HG02884 (cell line): ENCODE results near the gene MALRD1.
"Not testable (repeated sequence)": the region's sequence is repeated elsewhere in the genome, so short reads cannot be mapped to it uniquely, and the experiment has no call there.

Source experiments
- ATAC-seq: cut with Tn5 transposase; IDR thresholded peaks from one replicate; pipeline ENCODE4 v1.9.1; 2021; ENCODE audit warnings: mild to moderate bottlenecking, moderate library complexity; ENCODE audit not compliant: unreplicated experiment

Gene MALRD1

DNA sequence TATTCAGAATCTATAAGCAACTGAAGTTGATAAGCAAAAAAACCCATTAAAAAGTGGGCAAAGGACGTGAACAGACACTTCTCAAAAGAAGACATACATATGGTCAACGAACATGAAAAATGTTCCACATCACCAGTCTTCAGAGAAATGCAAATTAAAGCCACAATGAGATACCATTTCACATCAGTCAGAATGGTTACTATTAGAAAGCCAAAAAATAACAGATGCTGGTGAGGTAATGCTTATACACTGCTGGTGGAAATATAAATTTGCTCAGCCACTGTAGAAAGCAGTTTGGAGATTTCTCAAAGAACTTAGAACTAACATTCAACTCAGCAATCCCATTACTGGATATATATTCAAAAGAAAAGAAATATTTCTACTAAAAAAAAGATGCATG lies 434.8 kb downstream of the MALRD1 start:
- no peak for ATAC-seq

DNA sequence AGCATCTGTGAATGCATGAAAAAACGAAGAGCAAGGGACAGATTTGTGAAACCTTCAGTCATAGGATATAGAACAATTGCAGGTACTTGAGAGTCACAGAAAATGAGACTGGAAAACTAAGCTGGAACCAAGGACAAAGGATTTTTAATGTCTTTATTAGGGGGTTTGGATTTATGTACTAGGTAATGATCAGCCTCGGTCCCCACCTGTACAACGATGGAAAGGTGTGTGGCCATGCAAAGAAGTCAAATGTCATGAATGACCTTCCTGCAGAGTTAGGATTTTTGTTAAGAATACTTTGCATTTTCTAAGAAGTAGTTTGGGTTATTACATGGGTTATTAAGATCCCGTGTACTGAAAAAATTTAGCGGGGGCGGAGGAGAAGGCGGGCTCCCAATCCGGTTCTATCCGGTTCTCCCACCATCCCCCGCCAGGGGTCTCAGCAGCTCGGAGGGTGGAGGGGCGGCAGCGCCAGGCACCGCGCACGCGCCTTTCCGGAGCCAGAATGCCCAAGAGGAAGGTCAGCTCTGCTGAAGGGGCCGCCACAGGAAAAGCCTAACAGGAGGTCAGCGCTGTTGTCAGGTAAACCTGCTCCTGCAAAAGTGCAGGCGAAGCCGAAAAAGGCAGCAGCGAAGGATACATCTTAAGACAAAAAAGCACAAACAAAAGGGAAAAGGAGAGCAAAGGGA lies 440.1 kb downstream of the MALRD1 start:
- no peak for ATAC-seq

GRCh38 chr10:19491166-19491565 lies 442.6 kb downstream of the MALRD1 start:
- no peak for ATAC-seq

DNA sequence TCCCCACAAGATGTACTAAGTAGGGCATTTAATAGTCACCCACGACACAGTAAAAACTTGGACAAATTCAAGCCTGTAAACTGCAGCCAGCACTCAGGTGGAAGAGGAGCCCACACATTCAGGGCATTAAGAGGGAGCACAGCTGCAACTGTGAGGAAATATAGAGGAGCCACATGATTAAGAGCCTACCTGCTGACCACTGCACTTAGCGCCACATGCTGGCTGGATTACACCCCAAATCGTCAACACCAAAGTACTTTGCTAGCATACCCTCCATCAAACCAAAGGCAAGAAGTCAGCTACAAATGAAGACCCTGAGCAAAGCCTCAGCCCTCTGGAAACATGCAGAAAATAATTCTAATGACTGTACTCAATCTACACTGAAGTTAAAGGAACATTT lies 445.3 kb downstream of the MALRD1 start:
- no peak for ATAC-seq

- no peak for ATAC-seq
Observed at GRCh38 chr10:19497026-19497425, 448.4 kb downstream of the MALRD1 start.

GRCh38 chr10:19498393-19499290 lies 450.0 kb downstream of the MALRD1 start:
- no peak for ATAC-seq

DNA sequence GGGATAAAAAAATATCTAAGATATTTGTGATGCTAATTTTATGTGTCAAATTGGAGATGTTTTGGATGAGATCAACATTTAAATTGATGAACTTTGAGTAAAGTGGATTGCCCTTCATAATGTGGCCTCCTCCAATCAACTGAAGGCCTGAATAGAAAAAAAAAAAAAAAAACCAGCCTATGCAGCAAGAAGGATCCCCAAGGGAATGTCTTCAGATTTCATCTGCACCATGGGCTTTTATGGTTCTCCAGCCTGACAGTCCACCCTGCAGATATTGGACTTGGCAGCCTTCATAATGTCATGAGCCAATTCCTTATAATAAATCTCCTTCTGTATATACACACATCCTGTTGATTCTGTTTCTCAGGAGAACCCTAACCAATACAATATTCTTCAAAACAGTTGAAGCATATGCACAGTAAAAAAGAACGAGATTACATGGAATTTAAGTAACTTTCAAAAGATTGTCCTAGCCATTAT lies 450.7 kb downstream of the MALRD1 start:
- no peak for ATAC-seq

GRCh38 chr10:19500959-19501358 lies 452.4 kb downstream of the MALRD1 start:
- no peak for ATAC-seq

DNA sequence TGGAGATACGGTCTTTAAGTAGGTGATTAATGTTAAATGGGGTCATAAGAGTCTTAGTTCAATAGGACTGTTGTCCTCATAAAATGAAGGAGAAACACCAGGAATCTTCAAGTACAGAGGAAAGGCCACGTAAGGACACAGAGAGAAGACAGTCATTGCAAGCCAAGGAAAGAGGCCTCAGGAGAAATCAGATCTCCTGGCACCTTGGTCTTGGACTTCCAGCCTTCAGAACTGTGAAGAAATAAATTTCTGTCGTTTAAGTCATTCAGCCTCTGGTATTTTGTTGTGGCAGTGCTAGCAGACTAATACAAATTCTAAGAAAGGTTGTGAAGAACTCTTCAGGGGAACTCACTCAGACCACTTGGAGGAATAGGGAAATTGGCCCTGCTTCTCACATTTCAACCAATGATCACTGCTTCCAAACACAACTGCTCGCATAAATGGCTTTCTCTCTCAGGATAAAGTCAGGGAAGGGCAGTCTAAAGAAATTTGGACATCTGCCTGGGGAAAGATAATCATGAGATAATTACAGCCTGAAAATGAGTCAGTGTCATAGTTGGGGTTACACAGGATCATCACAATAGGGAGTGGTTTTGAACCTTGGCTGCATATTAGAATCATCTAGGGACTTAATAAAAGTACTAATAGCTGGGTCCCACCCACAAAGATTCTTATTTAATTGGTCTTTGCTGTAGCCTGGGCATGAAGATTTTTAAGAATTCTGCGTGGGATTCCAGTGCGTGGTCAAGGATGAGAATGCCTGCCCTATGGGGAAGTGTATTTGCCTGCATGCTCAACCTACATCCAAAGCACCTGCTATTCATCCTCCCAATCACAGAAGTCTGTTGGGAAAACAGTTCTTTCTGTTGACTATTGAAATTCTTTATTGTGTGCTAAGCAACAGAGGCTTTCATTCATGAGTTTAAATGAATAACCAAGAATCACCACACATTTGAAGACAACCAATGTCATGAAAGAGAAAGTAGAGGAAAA lies 457.0 kb downstream of the MALRD1 start:
- no peak for ATAC-seq

DNA sequence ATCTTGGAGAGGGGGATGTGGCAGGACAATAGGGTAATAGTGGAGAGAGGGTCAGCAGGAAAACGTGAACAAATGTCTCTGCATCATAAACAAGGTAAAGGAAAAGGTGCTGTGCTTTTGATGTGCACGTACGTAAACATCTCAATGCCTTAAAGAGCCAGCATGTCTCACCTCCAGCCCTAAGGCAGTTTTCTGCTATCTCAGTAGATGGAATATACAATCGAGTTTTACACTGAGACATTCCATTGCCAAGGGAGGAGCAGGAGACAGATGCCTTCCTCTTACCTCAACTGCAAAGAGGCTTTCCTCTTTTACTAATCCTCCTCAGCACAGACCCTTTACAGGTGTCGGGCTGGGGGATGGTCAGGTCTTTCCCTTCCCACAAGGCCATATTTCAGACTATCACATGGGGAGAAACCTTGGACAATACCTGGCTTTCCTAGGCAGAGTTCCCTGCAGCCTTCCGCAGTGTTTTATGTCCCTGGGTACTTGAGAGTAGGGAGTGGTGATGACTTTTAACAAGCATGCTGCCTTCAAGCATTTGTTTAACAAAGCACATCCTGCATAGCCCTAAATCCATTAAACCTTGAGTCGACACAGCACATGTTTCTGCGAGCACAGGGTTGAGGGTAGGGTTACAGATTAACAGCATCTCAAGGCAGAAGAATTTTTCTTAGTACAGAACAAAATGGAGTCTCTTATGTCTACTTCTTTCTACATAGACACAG lies 461.6 kb downstream of the MALRD1 start:
- ATAC-seq = not testable (repeated sequence)

GRCh38 chr10:19518109-19518508 lies 469.5 kb downstream of the MALRD1 start:
- no peak for ATAC-seq

DNA sequence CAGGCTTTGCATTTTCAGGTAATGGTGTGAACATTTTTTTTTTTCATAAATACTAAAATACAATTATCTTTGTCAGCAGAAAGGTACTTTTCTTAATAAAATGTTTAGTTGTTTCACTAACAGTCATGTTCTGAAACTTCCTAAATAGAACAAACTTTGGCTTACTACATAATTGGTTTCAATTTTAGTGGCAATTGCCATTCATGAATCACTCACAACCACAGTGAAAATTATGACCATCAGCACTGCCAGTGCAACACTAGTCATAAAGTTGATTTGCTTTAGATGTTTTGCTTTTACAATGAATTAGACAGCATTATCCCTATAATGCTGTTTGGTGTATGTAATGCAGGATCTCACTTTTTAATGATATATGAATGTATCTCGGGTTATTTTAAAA lies 470.0 kb downstream of the MALRD1 start:
- ATAC-seq = no peak

DNA sequence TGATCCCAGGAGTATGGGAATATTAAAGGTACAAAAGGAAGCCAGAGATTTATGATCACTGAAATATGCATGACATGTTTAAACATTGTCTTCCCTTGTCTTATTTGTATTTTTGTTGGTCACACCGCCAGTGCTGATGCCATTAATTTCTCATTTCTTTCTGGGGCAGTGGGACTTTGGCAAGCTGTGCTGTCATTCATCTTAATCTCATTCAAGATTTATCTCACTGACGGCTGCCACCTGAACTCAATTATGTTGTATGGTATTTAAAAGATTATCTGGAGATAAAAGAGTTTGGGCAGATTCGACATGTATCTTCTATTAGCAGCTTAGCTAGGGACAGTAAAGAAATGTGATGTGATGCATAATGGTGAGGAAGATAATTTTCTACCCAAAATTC lies 482.7 kb downstream of the MALRD1 start:
- no peak for ATAC-seq

DNA sequence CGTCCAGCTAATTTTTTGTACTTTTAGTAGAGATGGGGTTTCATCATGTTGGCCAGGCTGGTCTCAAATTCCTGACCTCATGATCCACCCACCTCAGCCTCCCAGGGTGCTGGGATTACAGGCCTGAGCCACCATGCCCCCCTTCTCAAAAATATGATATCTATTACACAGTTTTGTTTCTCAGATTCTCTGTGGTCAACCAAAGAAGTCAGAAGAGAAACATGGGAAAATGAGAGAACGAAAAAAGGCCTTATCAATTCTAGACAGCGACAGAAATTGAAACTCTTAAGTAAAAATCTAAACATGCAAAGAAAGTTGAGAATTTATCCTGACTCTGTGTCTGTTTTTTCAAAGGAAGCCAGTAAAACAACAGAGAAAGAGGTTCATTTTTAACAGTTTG lies 483.8 kb downstream of the MALRD1 start:
- no peak for ATAC-seq

GRCh38 chr10:19541299-19541698 lies 492.7 kb downstream of the MALRD1 start:
- no peak for ATAC-seq

DNA sequence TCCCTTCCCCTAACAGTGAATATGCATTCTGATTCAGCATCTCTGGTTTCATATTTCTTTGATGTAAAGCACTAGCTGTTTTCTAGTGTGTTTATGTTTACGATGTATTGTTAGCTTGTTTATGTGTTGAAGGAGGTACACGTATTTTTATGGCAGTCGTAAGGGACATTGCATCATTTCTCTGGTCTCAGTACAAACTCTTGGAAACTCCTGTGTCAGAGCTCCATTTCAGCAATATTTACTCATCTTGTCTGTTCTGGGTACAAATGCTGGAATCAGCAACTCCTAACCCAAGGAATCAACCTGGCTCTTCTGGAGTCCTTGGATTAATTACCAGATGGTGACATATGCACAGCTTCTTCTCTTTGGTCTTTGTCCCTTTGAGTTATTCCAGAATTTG lies 497.6 kb downstream of the MALRD1 start:
- ATAC-seq = no peak

- ATAC-seq = no peak
Observed at GRCh38 chr10:19549503-19549902, 500.9 kb downstream of the MALRD1 start.

DNA sequence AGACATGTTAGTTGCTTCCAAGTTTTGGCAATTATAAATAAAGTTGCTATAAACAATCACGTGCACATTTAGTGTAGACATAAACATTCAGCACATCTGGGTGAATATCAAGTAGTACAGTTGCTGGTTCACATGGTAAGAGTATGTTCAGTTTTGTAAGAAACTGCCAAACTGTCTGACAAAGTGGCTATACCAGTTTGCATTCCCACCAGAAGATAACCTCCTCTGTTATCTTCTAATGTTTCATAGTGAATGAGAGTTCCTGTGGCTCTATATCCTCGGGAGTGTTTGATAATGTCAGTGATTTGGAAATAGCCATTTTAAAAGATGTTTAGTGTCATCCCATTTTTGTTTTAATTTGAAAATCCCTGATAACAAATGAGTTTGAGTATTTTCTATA lies 508.1 kb downstream of the MALRD1 start:
- ATAC-seq = no peak

DNA sequence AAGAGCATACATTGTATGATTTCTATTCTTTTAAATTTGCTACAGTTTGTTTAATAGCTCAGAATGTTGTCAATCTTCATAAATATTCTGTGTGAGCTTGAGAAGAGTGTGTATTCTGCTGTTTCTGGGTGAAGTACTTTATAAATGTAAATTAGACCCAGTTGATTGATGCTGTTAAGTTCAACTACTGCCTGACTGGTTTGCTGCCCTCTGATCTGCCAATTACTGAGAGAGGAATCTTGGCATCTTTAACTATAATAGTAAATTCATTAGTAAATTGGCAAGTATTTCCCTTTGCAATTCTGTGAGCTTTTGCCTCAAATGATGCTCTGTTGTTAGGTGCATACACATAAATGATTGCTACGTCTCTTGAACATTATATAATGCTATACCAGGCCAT lies 512.6 kb downstream of the MALRD1 start:
- ATAC-seq = no peak

DNA sequence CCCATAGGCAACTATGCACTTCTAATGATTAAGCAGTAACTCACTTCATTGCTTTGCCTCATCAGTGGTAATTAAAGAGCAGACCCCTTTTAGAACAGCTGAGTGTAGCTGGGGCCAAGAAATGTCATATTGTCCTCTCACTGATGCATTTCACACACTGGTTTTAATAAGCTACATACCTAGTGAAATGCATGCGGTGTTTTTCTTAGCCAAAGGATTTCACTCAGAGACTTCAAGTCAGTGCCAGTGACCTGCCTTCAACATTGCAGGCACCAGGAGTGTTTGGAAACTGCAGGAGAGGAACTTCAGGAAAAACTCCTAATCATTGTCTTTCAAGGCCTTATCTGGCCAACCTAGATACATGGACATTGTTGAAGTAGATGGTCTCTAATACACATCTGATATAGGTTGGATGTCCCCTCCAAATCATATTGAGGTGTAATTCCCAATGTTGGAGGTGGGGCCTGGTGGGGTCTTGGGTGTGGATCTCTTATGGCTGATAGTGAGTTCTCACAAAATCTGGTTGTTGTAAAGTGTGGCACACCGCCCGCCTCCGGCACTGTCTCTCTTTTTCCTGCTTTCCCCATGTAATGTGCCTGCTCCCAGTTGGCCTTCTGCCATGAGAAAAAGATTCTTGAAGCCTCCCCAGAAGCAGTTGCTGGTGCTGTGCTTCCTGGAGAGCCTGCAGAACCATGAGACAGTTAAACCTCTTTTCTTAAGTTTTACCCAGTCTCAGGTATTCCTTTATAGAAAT lies 515.0 kb downstream of the MALRD1 start:
- ATAC-seq = no peak
